ENCODE results near the gene FIGN.

Gene FIGN

GRCh38 chr2:163573652-163574051, 162.2 kb downstream of the FIGN start:
- Histone ChIP-seq H4K20me1 (ENCODE audit: insufficient read depth) (no peaks in the 10 kb centered on the region), H3K4me1 (ENCODE audit: low read depth, poor library complexity, severe bottlenecking) (no peaks in the 10 kb centered on the region), H3K36me3 (ENCODE audit: insufficient read depth) (no peaks in the 10 kb centered on the region), H3K4me2 (no peak overlapping the region), H3K9ac (no peak overlapping the region), H3K4me3 (IDR thresholded peaks at IDR 0.05; ENCODE audit: insufficient read depth, low read depth, low read length) (no peak overlapping the region), H3K27ac (no peak overlapping the region), H3K79me2 (ENCODE audit: insufficient read depth, low read depth) (no peaks in the 10 kb centered on the region), H3K27me3 (ENCODE audit: insufficient read depth, low read depth) (no peaks in the 10 kb centered on the region), H2AFZ (ENCODE audit: low read depth) (no peak overlapping the region)
- no peak for TF ChIP-seq CTCF (conservative IDR thresholded peaks at IDR 0.05; ENCODE audit: low read depth, low read length)

GRCh38 chr2:163572850-163573249, 163.0 kb downstream of the FIGN start:
- Histone ChIP-seq H3K36me3 (ENCODE audit: insufficient read depth) (no peaks in the 10 kb centered on the region), H3K9ac (no peak overlapping the region), H4K20me1 (ENCODE audit: insufficient read depth) (no peaks in the 10 kb centered on the region), H3K27ac (no peak overlapping the region), H3K4me1 (ENCODE audit: low read depth, poor library complexity, severe bottlenecking) (no peaks in the 10 kb centered on the region), H2AFZ (ENCODE audit: low read depth) (no peak overlapping the region), H3K4me3 (IDR thresholded peaks at IDR 0.05; ENCODE audit: insufficient read depth, low read depth, low read length) (no peak overlapping the region), H3K79me2 (ENCODE audit: insufficient read depth, low read depth) (no peaks in the 10 kb centered on the region), H3K4me2 (no peak overlapping the region), H3K27me3 (ENCODE audit: insufficient read depth, low read depth) (no peaks in the 10 kb centered on the region)
- TF ChIP-seq CTCF (conservative IDR thresholded peaks at IDR 0.05; ENCODE audit: low read depth, low read length) = no peak

- no peak overlapping the region for H3K4me3 ChIP-seq (IDR thresholded peaks at IDR 0.05; ENCODE audit: insufficient read depth, low read depth, low read length)
- no peak for TF ChIP-seq CTCF (conservative IDR thresholded peaks at IDR 0.05; ENCODE audit: low read depth, low read length)
- no peaks in the 10 kb centered on the region for H3K4me1 ChIP-seq (ENCODE audit: low read depth, poor library complexity, severe bottlenecking)
These were observed 164.2 kb downstream of the FIGN start for GRCh38 chr2:163571423-163572102.

GRCh38 chr2:163570391-163570790, 165.4 kb downstream of the FIGN start:
- Histone ChIP-seq H3K27me3 (ENCODE audit: insufficient read depth, low read depth) (no peaks in the 10 kb centered on the region), H3K4me2 (no peak overlapping the region), H3K4me1 (ENCODE audit: low read depth, poor library complexity, severe bottlenecking) (no peaks in the 10 kb centered on the region), H3K36me3 (ENCODE audit: insufficient read depth) (no peaks in the 10 kb centered on the region), H4K20me1 (ENCODE audit: insufficient read depth) (no peaks in the 10 kb centered on the region), H3K79me2 (ENCODE audit: insufficient read depth, low read depth) (no peaks in the 10 kb centered on the region), H3K4me3 (IDR thresholded peaks at IDR 0.05; ENCODE audit: insufficient read depth, low read depth, low read length) (no peak overlapping the region), H3K9ac (no peak overlapping the region), H3K27ac (no peak overlapping the region), H2AFZ (ENCODE audit: low read depth) (no peak overlapping the region)
- TF ChIP-seq CTCF (conservative IDR thresholded peaks at IDR 0.05; ENCODE audit: low read depth, low read length) = no peak

More at GRCh38 chr2:163571423-163572102, 164.2 kb downstream of the FIGN start:
- no peak overlapping the region for H2AFZ ChIP-seq (ENCODE audit: low read depth)
- no peaks in the 10 kb centered on the region for H3K79me2 ChIP-seq (ENCODE audit: insufficient read depth, low read depth)
- H4K20me1 ChIP-seq (ENCODE audit: insufficient read depth) = no peaks in the 10 kb centered on the region
- no peaks in the 10 kb centered on the region for H3K36me3 ChIP-seq (ENCODE audit: insufficient read depth)
- H3K27ac ChIP-seq = no peak overlapping the region
- H3K27me3 ChIP-seq (ENCODE audit: insufficient read depth, low read depth) = no peaks in the 10 kb centered on the region
- H3K4me2 ChIP-seq = no peak overlapping the region
- H3K9ac ChIP-seq = no peak overlapping the region
